Epithelial cell of esophagus (primary cell): ENCODE measurements around the gene KLHL29.

Experiments
- DNase-seq: peaks from one replicate; pipeline ENCODE4 v3.0.0; 2010; ENCODE audit warnings: low read depth
- H3K4me3 ChIP-seq: 2 replicates; pipeline ENCODE4 v1.5.1; 2011; ENCODE audit warnings: mild to moderate bottlenecking, low read length, control low read depth
- CTCF ChIP-seq: IDR thresholded peaks from 2 replicates; pipeline ENCODE4 v1.5.1; 2011; ENCODE audit warnings: low read depth, mild to moderate bottlenecking, low read length, control low read depth, inconsistent platforms; ENCODE audit not compliant: insufficient read depth; ENCODE audit errors: missing control alignments

The KLHL29 gene

GRCh38 chr2:23486684-23487075, 101.7 kb downstream of the KLHL29 start:
- H3K4me3 ChIP-seq, result no peak overlapping the region
- peak; percentile 21 for DNase-seq
- no peak for TF ChIP-seq CTCF

DNA sequence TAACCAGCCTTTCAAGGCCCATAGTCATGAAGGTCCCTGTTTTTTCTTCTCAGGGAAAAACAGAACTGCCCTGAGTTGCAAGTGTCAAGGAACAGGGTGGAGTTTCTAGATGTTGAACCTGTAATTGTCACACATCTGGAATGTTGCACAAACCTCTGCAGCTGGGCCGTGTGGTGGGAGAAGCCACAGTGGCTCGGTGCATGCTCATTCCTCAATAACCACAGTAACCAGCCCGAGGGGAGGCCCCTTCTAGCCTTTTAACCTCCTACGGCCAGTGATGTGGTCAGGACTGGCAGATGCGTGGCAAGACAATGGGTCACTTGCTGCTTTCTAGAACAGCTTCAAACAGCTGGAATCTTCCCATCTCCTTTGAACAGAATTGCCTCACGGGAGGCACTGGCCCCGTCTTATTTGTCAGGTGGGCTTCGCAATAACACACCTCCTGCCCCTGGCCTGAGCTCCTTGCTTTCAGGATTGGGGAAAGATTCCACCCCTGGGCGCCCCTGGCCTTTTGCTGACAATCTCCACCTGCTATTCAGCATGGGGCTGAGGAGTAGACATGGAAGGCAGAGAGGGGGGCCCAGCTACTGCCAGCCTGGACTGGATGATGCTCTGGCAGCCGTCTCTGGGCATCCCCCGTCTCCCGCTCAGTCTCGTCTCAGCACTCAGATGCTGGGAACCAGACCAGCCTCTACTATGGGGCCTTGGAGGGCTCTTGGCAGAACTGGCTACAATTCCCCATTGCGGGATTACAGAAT, 102.9 kb downstream of the KLHL29 start:
- DNase-seq, result peak; percentile 40
- no peak for TF ChIP-seq CTCF
- no peak overlapping the region for H3K4me3 ChIP-seq

DNA sequence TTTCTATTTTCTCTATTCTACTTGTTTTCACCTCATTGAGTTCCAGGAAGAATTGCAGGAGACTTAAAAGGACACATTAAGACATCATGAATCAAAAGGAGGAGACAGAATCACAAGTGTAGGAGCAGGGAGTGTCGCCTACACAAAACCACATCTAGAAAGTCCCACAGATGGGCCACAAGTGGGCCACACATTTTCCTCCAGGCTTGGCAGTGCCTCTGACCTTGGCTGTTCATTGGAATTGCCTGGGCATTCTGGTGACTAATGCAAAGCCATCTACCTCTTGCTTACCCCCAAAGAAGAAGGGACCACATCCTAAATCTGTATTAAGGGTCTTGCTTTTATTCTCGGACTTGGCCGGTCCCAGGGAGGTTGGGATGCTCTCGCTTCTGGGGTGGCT, 103.6 kb downstream of the KLHL29 start:
- DNase-seq, result no peak
- TF ChIP-seq CTCF, result no peak

DNA sequence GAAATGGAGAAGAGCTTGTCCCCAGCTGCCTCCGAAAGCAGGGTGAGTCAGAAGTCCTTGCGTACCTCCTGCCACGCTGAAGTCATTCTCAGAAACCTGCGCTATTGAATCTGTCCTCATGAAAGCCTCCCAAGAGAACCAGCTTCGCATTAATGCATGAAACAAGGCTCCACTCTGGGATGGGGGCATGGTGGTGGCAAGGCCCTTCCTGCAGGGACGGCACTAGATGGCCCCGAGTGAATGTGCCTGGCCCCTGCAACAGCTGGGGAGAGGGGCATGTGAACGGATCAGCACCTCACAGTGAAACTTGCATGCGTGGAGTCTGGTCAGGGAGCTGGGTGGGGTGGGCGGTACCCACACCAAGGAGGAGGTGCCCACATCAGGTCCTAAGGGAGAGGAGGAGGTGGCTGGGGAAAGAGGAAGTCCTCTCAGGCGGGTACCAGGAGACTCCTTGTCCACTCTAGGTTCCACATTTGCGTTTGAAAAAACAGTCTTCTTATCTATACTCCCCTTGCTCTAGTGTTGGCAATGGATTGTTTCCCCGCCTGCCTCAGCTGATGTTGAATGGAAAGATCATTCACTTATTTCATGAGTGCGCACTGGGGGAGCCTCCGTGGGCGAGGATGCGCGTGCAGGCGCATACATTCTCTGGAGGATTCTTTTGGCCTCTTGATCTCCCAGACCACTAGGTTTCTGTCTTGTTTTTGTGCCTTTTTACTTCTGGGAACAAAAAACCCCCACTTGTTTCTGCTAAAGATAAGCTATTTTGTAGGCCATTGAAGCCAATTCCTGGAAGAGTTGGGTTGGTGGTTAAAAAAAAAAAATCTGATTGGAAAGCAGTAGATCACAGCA, 104.7 kb downstream of the KLHL29 start:
- no peak for TF ChIP-seq CTCF
- DNase-seq, result no peak
- no peak overlapping the region for H3K4me3 ChIP-seq

More for the DNA sequence above, 103.6 kb downstream of the KLHL29 start:
- H3K4me3 ChIP-seq, result no peak overlapping the region

- TF ChIP-seq CTCF, result no peak
- DNase-seq, result no peak
Observed at GRCh38 chr2:23491591-23492336, 106.8 kb downstream of the KLHL29 start.

DNA sequence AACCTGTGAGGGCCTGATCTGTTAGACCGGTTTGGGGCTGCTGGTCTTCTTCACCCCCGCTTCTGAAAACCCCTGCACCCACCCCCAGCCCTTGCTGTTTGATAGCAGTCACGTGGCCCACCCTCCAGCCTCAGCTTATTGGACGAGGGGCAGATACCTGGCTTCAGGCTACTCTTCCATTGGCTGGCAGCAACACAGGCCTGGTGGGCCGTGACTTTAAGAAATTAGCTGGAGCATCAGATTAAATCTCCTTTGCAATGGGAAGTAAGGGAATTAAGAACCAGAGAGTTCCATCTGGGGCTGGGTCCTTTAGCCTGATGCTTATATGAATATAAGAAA, 107.3 kb downstream of the KLHL29 start:
- TF ChIP-seq CTCF, result no peak
- H3K4me3 ChIP-seq, result no peak overlapping the region

More at GRCh38 chr2:23491591-23492336, 106.8 kb downstream of the KLHL29 start:
- no peak overlapping the region for H3K4me3 ChIP-seq

More for the DNA sequence above, 107.3 kb downstream of the KLHL29 start:
- DNase-seq, result no peak
